HEK293 (cell line): ENCODE data around the gene DTX3L.

ENCODE experiments used
- CTCF ChIA-PET: fragments of 350-600 bp; formaldehyde crosslinking; extraction: SDS; loops from one replicate; lab custom pipeline; 2021; ENCODE audit warnings: antibody characterized with exemption; lab: Yijun Ruan, JAX
- POLR2A ChIA-PET: fragments of 300-600 bp; formaldehyde crosslinking; extraction: SDS; loops from one replicate; lab custom pipeline; 2020; ENCODE audit warnings: antibody characterized with exemption, inconsistent platforms; lab: Yijun Ruan, JAX
- H3K27ac ChIP-seq: fragments of 200-500 bp; sonication (Bioruptor generic); 2 replicates; pipeline ENCODE4 v1.5.1; 2014; ENCODE audit warnings: low read depth, low read length, control low read depth, inconsistent platforms; ENCODE audit errors: extremely low read depth
- H3K36me3 ChIP-seq, 2 experiments: fragments of 200-500 bp in 1 of 2; sonication (Bioruptor generic) in 1 of 2; 1 replicate in 1 of 2; 2 replicates in 1 of 2; pipeline ENCODE4 v1.5.1; 2014 to 2017; ENCODE audit warnings: inconsistent platforms in 2 of 2, low read length in 2 of 2; ENCODE audit not compliant: control insufficient read depth in 2 of 2, insufficient read depth in 1 of 2
- H3K4me1 ChIP-seq: fragments of 200-500 bp; sonication (Bioruptor generic); 2 replicates; pipeline ENCODE4 v1.5.1; 2014; ENCODE audit warnings: mild to moderate bottlenecking, low read length, inconsistent platforms; ENCODE audit not compliant: control insufficient read depth, insufficient read depth
- H3K4me3 ChIP-seq: 2 replicates; pipeline ENCODE4 v1.5.1; 2011; ENCODE audit warnings: low read depth, mild to moderate bottlenecking, control low read depth, low read length, moderate library complexity
- H3K9me3 ChIP-seq: fragments of 200-500 bp; sonication (Bioruptor generic); 2 replicates; pipeline ENCODE4 v1.5.1; 2014; ENCODE audit warnings: low read depth, low read length, inconsistent platforms; ENCODE audit not compliant: control insufficient read depth, insufficient read depth
- KLF16 ChIP-seq: fragments of 450-650 bp; formaldehyde crosslinking; IDR thresholded peaks from 2 replicates; pipeline ENCODE4 v1.5.1; 2017; ENCODE audit warnings: missing biosample characterization, missing genetic modification characterization
- KLF17 ChIP-seq: fragments of 450-650 bp; formaldehyde crosslinking; IDR thresholded peaks from 2 replicates; pipeline ENCODE4 v1.5.1; 2016; ENCODE audit warnings: missing biosample characterization, missing genetic modification characterization
- MEIS1 ChIP-seq: sonication (generic); formaldehyde crosslinking; IDR thresholded peaks from 2 replicates; pipeline ENCODE4 v1.8.1; 2022; ENCODE audit warnings: missing genetic modification reagents, mild to moderate bottlenecking, borderline replicate concordance
- PRDM1 ChIP-seq: fragments of 450-650 bp; formaldehyde crosslinking; IDR thresholded peaks from 2 replicates; pipeline ENCODE4; 2016; ENCODE audit warnings: missing biosample characterization, missing genetic modification characterization
- SCRT2 ChIP-seq: fragments of 450-650 bp; formaldehyde crosslinking; IDR thresholded peaks from 2 replicates; pipeline ENCODE4 v1.5.1; 2016; ENCODE audit warnings: missing biosample characterization, missing genetic modification characterization
- TSHZ1 ChIP-seq: fragments of 450-650 bp; formaldehyde crosslinking; IDR thresholded peaks from 2 replicates; pipeline ENCODE4 v1.5.1; 2016; ENCODE audit warnings: missing biosample characterization, missing genetic modification characterization, borderline replicate concordance
- YY2 ChIP-seq: fragments of 450-650 bp; formaldehyde crosslinking; IDR thresholded peaks from 2 replicates; pipeline ENCODE4 v1.5.1; 2016; ENCODE audit warnings: missing biosample characterization, missing genetic modification characterization
- ZBTB17 ChIP-seq: fragments of 450-650 bp; formaldehyde crosslinking; IDR thresholded peaks from 2 replicates; pipeline ENCODE4 v1.5.1; 2016; ENCODE audit warnings: missing biosample characterization, missing genetic modification characterization
- ZNF114 ChIP-seq: fragments of 450-650 bp; formaldehyde crosslinking; IDR thresholded peaks from 2 replicates; pipeline ENCODE4 v1.5.0; 2017; ENCODE audit warnings: missing biosample characterization, missing genetic modification characterization
- ZNF148 ChIP-seq: fragments of 450-650 bp; formaldehyde crosslinking; IDR thresholded peaks from 2 replicates; pipeline ENCODE4 v1.5.0; 2017; ENCODE audit warnings: missing biosample characterization, missing genetic modification characterization, borderline replicate concordance
- ZNF175 ChIP-seq: fragments of 450-650 bp; formaldehyde crosslinking; IDR thresholded peaks from 2 replicates; pipeline ENCODE4 v1.5.1; 2016; ENCODE audit warnings: missing biosample characterization, missing genetic modification characterization
- ZNF184 ChIP-seq: fragments of 450-650 bp; IDR thresholded peaks from 2 replicates; pipeline ENCODE4 v1.5.1; 2018; ENCODE audit warnings: missing biosample characterization, mild to moderate bottlenecking, missing genetic modification characterization
- ZNF211 ChIP-seq: fragments of 450-650 bp; formaldehyde crosslinking; IDR thresholded peaks from 2 replicates; pipeline ENCODE4 v1.5.1; 2016; ENCODE audit warnings: low read depth, missing biosample characterization, missing genetic modification characterization
- ZNF248 ChIP-seq: fragments of 450-650 bp; formaldehyde crosslinking; IDR thresholded peaks from 2 replicates; pipeline ENCODE4 v1.5.1; 2017; ENCODE audit warnings: missing biosample characterization, missing genetic modification characterization
- ZNF266 ChIP-seq: fragments of 450-650 bp; formaldehyde crosslinking; IDR thresholded peaks from 2 replicates; pipeline ENCODE4 v1.5.1; 2016; ENCODE audit warnings: missing biosample characterization, missing genetic modification characterization, low read depth
- ZNF404 ChIP-seq: fragments of 450-650 bp; formaldehyde crosslinking; IDR thresholded peaks from 2 replicates; pipeline ENCODE4 v1.5.1; 2017; ENCODE audit warnings: missing biosample characterization, missing genetic modification characterization
- ZNF518A ChIP-seq: fragments of 450-650 bp; formaldehyde crosslinking; conservative IDR thresholded peaks from 2 replicates; pipeline ENCODE4 v1.5.1; 2016; ENCODE audit warnings: low read depth, missing biosample characterization, missing genetic modification characterization
- ZNF529 ChIP-seq: fragments of 450-650 bp; formaldehyde crosslinking; IDR thresholded peaks from 2 replicates; pipeline ENCODE4 v1.5.1; 2017; ENCODE audit warnings: missing genetic modification characterization, missing biosample characterization; ENCODE audit not compliant: insufficient replicate concordance
- ZNF645 ChIP-seq: fragments of 450-650 bp; formaldehyde crosslinking; IDR thresholded peaks from 2 replicates; pipeline ENCODE4; 2016; ENCODE audit warnings: missing biosample characterization, missing genetic modification characterization
- ZNF747 ChIP-seq: fragments of 450-650 bp; formaldehyde crosslinking; IDR thresholded peaks from 2 replicates; pipeline ENCODE4 v1.5.1; 2016; ENCODE audit warnings: missing biosample characterization, missing genetic modification characterization
- ZNF791 ChIP-seq: fragments of 450-650 bp; formaldehyde crosslinking; IDR thresholded peaks from 2 replicates; pipeline ENCODE4 v1.5.1; 2016; ENCODE audit warnings: missing biosample characterization, missing genetic modification characterization

DTX3L gene

GRCh38 chr3:122609798-122610559 lies 45.8 kb downstream of the DTX3L start:
- no peak overlapping the region for H3K27ac ChIP-seq
- CTCF ChIA-PET, result interaction anchor here (0.5 to 0.6 kb wide), 3 partner anchors 203 to 304 kb away, joined by 3 to 4 read pairs (median 3); no protein-coding TSS in a partner anchor
- POLR2A ChIA-PET, result no interaction called here
- peak; percentile 46 for TF ChIP-seq SCRT2 (tag by site-specific recombination)
- no peak for TF ChIP-seq TSHZ1
- TF ChIP-seq PRDM1 (tag by site-specific recombination), result peak; percentile 78
- TF ChIP-seq, all 188 proteins: peak for 2
- H3K36me3 ChIP-seq, result no peaks in the 10 kb centered on the region
- no peak overlapping the region for H3K4me3 ChIP-seq
- no peaks in the 10 kb centered on the region for H3K4me1 ChIP-seq
- H3K9me3 ChIP-seq, result no peaks in the 10 kb centered on the region

- Histone ChIP-seq H3K9me3 (no peaks in the 10 kb centered on the region), H3K4me1 (no peaks in the 10 kb centered on the region), H3K27ac (no peak overlapping the region), H3K36me3 (no peaks in the 10 kb centered on the region), H3K4me3 (no peak overlapping the region)
- CTCF ChIA-PET, result no interaction called here
- POLR2A ChIA-PET, result no interaction called here
- TF ChIP-seq ZNF175 (tag by site-specific recombination) (no peak), MEIS1 (CRISPR knock-in tag) (no peak), ZNF791 (tag by site-specific recombination) (no peak), ZNF645 (no peak), ZNF248 (tag by site-specific recombination) (no peak), ZBTB17 (tag by site-specific recombination) (no peak), YY2 (no peak), ZNF747 (no peak), ZNF184 (tag by site-specific recombination) (no peak), ZNF148 (tag by site-specific recombination) (no peak), ZNF114 (no peak), KLF16 (tag by site-specific recombination) (no peak), ZNF529 (tag by site-specific recombination) (no peak), ZNF266 (tag by site-specific recombination) (no peak), KLF17 (tag by site-specific recombination) (no peak), ZNF211 (no peak), ZNF404 (tag by site-specific recombination) (no peak), ZNF518A (tag by site-specific recombination) (no peak)
Observed at GRCh38 chr3:122612696-122613095, 48.6 kb downstream of the DTX3L start.
